Smooth muscle cell of trachea (primary cell): ENCODE data around the gene SPATS1. TPM values are rescaled to one million over a fixed set of nuclear protein-coding genes. Genes with fewer than 3 reads are reported as not detected.

ENCODE experiments used
- total RNA-seq: library from RNA; depleted of rRNA; stranded (reverse); fragments of >200 nt; gene quantifications from 2 replicates; pipeline ENCODE4 v1.2.1, GENCODE V29; 2014

The SPATS1 gene
- total RNA-seq, result not detected in 2 replicates

DNA sequence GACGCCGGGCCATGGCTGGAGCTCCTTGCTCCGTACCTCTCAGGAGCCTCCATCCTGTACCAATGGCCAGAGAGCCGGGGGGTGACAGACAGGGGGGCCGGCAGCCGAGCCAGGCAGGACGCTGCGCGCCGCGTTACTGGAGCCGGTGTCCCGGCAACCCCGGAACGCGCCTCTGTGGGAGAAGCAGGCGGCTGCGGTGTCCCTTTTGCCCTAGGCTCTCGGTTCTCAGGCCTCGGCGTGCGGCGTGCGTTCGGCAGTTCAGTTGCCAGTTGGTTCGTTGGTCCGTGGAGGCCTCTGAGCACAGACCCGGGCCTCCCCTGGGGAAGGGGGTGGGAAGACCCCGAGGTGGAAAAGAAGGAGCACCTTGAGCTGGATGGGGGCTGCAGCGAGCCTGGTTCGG lies at the start of gene SPATS1:
Gene SPATS1 (plus strand): TSS at position 162 of the 400 bp plus-strand sequence. CDS start 446 bp downstream, outside the sequence.

DNA sequence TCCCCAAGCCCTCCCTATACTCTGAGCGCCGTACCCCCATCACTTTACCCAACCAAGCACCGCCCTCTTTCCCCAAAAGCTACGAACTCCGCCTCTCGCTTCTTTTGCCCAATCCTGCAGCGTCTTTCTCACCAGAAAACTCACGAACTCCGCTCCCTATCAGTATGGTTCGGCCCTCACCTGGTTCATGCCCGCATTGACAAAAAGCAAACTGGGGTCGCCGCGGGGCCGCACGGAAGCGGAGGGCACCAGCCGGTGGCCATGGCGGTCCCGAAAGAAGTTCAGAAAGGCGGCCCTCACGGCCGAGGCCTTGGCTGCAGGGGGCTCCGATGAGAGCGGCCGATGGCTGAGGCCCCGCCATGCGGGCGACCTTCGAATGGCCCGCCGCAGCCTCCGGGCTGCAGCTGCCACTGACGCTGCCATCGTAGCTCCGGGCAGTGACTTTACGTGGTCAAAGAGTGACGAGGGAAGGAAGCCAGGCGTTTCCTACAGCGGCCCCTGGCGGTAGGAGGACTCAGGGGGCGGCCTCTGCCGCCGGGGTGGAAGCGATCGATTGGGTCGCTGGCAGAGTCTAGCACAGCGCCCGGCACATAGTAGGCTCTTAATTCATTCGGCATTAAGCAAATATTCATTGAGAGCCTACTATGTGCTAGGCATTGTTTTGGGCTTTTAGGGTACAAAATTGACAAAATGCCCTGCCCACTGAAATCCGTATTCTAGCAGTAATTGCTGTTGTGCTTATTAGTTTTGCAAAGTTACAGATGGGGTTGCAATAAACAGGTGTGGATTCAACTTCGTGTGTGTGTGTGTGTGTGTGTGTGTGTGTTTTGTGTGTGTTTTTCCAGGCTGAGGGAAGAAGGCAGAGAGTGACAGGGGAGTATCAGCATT lies 29.3 kb upstream of the SPATS1 start, which contains the start of gene AARS2:
Gene AARS2 (minus strand): TSS at position 447 of the 888 bp plus-strand sequence. CDS start 24 bp downstream, at position 423.

GRCh38 chr6:44387346-44388134 lies 45.1 kb downstream of the SPATS1 start, which contains the start of gene CDC5L:
Gene CDC5L, plus strand, starts transcription at chr6:44387706. Its CDS starts 118 bp downstream, at chr6:44387824.

Other genes with a start within 250 kb of the SPATS1 start
- gene MRPL14, start 215.2 kb upstream of the SPATS1 start, total RNA-seq, result 41.4 and 57.6 TPM in 2 replicates
- gene TMEM63B, start 215.1 kb upstream of the SPATS1 start, total RNA-seq, result 30.8 and 55.9 TPM in 2 replicates
- gene CAPN11, start 183.8 kb upstream of the SPATS1 start, total RNA-seq, result 0.15 and 0.33 TPM in 2 replicates
- gene MYMX, start 125.7 kb upstream of the SPATS1 start, total RNA-seq, result 0.17 TPM in 1 of 2 replicates, not detected in the other
- gene SLC29A1, start 119.1 kb upstream of the SPATS1 start, total RNA-seq, result 9.5 and 19.2 TPM in 2 replicates
- gene HSP90AB1, start 95.5 kb upstream of the SPATS1 start, total RNA-seq, result 491 and 610 TPM in 2 replicates
- 82.6 and 106 TPM in 2 replicates for gene SLC35B2, start 85.1 kb upstream of the SPATS1 start, total RNA-seq
- 4.7 and 10.1 TPM in 2 replicates for gene NFKBIE, start 77.1 kb upstream of the SPATS1 start, total RNA-seq
- under 0.01 TPM in 2 replicates for gene TMEM151B, start 72.2 kb upstream of the SPATS1 start, total RNA-seq
- gene AARS2, start 29.3 kb upstream of the SPATS1 start, total RNA-seq, result 24.1 and 28.1 TPM in 2 replicates
- gene CDC5L, start 45.1 kb downstream of the SPATS1 start, total RNA-seq, result 17.9 and 26.5 TPM in 2 replicates